CD1c-positive myeloid dendritic cell (primary cell): ENCODE measurements around the gene PCDH9.

ENCODE experiments used
- DNase-seq: peaks from one replicate; pipeline ENCODE4 v3.0.0-alpha.2; 2016; ENCODE audit errors: extremely low spot score

The PCDH9 gene

DNA sequence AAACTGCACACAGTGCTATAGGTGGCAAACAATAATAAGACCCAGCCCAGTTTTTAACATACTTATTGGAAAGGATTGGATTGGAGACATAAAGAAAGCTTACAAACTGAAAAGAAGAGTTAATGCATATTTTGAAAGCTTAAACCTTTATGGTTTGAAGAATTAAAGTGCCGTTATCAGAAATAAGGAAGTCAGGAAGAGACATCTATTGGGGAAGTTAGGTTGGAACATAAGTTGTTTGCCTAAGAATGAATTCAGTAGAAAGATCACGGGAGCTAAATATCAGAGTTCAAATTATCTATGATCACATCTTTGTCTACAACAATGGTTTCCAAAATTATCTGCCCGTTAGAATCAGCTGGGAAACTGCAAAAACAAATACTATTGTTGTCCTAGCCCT is 767.9 kb downstream of the PCDH9 start:
- DNase-seq, result no peak

DNA sequence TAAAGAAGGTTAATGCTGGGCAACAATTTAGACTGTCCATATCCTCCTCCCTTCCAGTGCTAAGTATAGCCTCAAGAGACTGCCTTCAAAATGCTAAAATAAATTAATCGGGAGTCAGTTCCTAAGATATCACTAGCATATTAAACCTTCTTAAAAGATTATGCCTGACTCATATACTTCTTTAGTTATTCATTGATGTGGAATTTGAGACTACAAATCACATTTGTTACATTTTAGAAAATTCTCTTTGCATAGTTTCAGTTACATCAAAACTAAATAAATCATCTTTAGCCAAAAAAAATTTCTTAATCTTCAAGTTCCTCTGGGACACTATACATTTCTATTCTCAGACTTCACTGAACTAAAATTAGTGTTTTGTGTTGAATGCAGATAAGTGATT is 769.1 kb downstream of the PCDH9 start:
- no peak for DNase-seq

DNA sequence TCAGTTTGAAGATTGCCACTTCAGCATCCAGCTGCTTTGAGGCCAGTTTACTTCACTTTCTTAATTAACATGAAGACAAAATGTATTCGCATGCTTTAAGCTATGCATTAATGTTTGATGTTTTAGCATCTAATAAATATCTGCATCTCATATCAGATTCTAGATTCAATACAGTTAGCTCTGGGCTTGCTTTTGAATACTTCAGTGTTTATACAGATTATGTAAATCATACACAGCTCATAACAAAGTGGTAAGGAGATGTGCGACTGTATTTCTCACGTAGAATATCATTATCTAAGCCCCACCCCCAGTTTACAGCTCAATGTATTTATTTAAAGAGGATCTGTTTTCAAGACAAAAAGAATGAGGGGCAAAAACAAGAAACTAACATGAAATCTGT is 770.5 kb downstream of the PCDH9 start:
- no peak for DNase-seq

DNA sequence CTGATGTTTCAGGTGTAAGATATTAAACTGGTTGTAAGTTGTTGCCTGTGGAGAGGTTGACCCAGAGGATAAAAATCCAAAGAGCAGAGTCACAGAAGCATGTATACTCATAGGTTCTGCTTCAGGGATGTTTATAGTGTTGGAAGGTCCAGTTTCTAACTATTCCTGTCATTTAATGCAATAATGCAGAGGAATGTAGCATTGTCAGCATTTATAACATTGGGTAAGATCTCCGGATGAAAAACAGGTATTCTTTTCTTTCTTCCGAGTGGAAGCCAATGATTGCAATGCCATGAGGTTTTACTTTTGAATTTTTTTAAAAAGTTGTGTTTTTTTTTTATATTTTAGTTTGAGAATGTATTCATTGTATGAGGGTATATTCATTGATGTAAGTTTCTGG is 771.0 kb downstream of the PCDH9 start:
- no peak for DNase-seq

DNA sequence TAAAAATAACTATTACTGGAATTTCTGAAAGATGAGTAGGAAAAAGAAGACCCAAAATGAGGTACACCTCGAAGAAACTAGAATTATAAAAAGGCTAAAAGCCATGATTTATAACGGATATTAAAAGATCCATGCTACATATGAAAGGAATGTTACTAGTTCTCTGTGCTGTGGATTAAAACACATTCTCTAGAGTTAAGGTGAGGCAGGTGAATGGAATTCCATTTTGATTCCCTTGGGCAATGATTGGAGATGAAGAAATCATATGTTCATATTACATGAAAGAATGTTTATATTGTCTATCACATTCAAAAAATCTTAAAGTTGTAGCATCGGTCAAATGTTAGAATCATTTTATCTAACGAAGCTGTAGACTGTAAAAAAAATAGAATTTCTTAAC is 783.7 kb downstream of the PCDH9 start:
- no peak for DNase-seq

DNA sequence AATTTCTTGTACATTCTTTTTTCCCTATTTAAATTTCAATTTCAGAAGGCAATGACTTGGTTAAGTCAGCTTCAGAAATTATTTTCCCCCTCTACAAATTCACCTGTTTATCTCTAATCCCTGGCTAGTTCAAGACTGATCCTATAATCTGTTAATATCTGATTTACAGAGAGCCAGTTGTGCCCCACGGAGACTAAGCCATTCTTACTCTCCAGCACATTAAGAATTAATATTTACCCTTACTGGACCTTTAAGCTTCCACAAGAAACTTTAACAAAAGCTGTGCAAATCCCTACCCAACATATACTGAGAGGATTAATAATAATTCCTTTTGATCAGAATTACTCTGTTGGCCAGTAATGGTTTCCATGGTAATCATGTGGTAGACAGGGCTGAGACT is 786.2 kb downstream of the PCDH9 start:
- no peak for DNase-seq

DNA sequence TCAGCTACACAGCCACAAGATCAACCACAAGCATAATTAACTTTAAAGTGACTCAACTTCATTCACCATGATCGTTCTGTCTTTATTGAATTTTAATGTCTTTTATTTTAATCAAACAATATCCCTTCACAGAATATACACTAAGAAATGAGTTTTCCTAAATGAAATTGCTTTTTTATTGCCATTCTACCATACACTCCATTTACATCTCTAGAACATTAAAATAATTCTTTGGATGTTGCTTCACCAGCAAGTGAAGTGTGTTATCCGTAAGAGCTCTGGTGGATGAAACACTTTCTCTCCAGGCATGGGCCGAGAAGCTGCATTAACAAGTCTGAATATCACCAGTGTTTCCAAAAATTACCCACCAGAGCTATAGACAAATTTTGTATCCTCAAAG is 789.2 kb downstream of the PCDH9 start:
- DNase-seq, result no peak

DNA sequence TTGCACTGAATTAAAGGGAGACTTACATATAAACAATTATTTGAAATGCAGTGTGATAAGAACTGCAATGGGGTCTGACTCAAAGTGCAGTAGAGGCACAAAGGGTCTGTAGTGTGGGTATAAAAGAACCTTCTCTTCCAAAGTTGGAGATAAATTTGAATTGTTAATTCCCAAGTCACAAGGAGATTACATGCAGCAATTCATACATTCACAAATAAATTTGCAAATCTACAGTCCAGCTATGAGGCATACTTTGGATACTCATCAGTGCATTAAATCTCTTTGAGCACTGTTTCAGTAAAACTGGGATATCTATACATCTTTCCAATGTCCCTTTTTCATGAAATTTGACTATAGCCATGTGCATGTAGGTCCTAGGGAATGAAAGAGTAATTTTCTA is 799.4 kb downstream of the PCDH9 start:
- DNase-seq, result no peak

DNA sequence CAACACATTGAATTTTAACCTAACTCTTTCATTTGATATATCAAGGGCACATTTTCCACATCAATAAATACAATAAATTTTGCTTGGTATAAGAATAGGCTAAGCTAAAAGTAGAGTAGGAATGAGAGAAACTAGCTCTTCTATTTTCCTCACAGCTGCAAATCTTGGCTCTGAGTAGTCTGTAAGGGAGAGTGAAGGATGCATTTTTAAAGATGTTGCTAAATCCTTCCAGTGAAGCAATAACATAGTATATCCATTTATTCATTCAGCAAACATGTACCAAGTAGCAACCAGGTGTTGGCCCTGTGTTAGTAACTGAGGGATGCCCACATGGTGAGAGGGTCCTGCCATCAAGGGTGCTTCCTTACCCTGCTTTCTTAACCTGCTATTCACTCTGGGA is 799.9 kb downstream of the PCDH9 start:
- no peak for DNase-seq

DNA sequence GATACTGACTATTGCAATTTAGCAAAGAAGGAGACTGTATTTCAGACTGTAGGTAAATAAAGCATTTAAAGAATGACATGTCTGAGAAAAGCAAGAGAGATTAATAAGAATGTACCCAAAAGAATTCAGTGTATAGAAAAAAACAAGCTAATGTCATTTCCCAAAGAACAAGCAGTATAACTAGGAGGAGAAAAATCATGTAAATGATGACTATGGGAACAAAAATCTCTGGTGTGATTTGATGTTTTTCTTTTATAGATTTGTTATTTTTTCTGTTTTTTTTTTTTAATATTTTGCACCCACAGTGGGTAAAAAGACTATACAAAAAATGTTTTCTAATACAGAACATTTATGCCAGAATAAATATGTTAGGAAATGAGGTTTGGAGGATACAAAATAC is 801.0 kb downstream of the PCDH9 start:
- DNase-seq, result no peak

DNA sequence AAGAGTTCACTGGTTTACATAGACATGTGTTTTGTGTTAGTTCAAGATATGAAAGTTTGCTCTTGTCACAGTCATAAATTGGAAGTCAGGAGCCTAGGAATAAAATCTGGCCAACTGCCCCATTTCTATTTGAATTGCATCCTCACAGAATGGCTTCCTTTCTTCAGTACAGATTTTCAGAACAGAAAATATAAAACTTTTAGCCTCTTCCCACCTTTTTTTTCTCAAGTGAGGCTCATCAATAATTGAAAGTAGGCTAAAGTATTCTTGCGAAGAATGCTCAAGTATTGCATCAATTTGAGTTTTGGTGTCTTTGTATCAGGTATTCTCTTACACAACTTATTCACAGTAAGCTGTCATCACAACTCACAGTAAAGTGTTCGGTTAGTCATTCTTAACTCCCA is 802.7 kb downstream of the PCDH9 start:
- no peak for DNase-seq

DNA sequence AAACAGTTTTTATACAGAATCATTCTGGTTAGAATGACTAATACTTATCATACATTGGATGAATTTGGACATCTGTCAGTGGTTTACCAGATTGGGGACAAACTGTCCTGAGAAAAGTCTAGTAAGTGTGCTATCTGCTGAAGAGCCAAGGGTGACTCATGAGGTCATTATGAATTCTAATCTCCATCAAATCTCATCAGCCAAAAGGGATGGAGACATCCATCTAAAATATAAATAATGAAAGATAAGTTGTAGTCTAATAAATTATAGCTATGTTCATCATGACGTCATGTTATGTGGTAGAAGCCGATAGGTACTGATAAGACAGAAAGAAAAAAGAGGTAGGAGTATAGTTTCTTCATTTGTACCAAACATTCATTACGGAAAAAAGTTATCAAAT is 804.4 kb downstream of the PCDH9 start:
- no peak for DNase-seq

DNA sequence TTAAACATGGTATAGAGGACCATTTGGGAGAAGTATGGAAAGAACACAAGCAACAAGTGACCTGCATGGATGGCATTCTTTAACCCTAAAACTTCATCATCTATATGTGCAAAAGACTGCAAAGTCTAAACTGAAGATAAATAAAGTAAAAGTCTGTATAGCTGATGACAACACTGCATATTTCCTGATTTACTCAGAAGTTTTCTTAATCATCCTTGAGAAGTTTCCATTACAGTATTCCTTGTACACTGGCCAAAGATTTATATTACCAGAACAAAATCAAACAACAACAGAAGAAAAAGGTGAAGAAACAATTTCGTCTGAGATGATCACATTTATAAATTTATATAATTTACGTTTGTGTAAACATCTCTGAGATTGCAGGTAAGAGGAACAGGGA is 805.7 kb downstream of the PCDH9 start:
- no peak for DNase-seq

DNA sequence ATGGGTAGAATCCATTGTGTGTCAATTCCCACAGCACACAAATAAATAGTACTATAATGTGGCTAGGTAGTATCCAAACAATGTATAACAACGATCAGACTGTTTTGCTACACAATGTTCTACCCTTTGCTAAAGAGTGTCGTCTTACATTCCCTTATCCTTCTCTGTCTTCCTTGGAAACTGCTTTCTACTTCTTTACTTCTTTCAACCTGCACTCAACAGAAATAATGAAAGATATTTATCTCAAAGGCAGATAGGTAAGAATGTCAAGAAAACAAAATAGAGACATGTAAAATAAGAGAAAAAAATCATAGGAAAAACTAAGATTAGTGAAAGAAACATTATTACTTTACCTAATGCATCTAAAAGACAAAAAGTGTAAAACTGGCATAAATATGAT is 814.7 kb downstream of the PCDH9 start:
- DNase-seq, result no peak

DNA sequence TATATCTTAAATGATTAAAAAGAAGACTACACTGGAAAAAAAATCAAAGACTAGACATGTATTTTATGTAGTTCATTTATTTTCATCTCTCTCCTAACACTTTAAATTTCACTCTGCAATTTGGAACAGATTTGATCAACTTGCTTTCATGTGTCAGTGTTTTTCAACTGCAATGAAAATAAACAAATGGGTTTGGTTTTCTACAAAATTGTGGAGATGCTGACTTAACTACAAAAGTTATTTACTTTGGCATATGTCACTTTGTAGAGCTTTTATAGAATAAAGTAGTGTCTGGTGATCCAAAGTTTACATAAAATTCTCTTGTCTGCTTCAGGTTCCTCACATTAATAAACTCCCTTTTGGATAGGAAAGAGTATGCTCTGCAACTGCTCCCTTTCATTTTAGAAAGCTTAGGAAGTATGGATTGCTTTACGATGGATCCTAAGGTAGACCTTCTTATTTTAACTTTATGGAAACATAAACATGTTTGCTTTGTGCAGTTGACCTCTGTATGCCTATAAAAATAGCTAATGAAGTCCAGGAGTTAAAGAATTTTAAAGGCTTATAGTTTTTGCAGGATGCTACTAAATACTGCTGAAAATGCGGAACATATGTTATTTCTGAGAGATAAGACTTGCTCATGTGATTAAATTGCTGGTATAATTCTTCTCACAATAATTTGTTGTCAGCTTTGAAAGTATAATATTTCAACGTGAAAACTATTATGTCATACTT is 815.9 kb downstream of the PCDH9 start:
- no peak for DNase-seq

DNA sequence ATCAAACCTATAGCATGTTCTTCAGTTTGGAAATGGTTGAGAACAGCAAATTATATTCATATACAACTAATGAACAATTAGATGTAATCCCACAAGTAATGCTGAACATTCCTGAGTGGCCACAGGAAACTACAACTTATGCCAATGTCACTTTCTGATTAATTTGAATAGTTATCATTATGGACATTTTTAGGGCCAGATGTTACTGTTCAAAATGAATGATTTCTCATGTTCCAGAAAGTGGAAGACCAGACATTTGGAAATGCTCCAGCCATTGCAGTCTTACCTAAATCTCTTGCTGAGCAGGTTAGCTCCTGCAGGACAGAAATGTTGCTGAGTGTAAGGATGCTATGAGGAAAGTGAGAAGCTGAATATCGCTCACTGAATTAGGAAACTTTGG is 819.8 kb downstream of the PCDH9 start:
- DNase-seq, result no peak

DNA sequence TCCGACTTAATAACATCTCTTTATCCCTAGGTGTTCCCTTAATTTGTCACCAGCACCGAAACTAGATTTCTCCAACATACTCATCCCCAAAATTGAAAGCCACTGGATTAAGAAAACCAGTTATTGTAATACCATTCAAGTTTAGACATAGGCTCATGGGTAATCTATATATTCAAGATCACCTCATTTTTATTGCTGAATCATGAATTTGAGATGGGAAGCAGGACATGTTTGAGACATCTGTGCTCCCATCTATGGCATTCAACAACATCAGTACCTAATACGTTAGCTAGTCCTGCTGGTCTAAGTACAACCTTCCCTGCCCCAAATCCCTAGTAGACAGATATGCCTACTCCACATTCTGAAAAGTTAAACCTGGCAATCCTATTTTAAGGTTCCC is 820.6 kb downstream of the PCDH9 start:
- DNase-seq, result no peak

DNA sequence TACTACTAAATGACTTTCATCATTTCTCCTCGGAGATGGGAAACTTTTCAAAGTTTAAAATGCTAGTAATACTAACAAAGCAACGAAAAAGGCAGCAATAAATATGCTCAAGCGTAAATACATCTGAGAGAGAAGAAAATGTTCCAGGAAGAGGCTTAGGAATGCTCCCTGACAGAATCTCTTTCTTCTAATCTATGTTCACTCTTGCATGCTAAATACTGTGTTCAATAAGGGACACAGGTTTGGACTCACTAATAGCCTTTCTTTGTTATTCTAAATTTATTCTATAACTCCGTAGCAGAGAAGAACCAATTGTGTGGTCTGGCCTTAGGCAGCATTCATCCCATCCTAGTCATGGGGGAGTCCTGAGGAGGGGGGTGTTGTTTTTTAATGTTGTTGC is 823.0 kb downstream of the PCDH9 start:
- no peak for DNase-seq

DNA sequence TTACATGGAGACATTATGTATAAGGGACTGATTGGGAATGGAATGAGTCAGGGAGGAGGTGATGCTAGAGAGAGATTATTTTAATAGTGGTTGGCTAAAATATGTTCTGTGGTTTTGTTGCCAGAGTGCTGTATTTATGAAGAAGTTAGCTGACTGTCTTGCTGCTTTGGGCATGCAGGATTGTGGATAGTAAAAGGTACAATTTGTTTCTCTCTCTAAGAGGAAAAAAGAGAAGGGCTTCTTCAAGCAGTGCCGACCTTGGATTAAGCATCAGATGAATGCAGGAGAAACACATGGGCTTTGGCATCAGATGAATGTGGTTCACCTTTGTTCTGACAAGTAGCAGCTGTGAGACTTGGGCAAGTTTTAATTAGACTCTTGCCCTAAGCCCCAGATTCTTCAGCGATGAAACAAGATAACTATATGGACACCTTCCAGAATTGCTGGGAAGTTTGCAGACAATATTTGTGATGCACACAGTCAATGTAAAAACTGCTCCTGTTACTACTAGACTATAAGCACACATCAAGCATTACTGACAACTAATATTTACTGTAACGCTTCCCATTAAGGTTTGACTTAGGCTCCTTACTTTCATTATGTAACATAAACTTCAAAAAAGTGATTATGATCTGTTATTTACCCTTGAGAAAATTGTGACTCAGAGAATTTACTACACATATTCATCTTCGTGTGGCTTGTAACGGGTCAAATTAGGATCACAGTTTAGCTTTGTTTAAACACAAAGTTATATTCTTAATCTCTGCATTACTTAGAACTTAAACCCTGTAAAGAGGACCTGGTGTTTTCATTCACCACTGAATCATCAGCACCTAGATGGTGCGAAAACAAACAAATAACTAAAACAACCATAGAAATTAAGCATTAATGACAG is 824.0 kb downstream of the PCDH9 start:
- no peak for DNase-seq

DNA sequence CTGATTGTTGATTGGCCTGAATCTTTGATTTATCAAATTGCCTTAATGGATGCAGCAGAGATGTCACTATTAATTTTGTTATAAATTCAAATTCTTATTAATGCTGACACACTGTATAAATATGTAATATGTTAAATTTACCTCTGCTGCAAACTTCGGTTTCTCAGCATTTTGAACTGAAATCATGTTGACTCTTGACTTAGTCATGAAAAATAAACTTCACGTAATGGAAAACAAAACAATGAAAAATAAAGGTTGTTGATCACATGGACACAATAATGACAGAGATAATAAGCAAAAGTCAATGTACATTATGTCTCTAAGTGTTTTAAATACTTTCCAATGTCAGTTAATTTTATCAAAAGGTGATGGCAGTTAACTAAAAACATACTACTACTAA is 827.6 kb downstream of the PCDH9 start:
- no peak for DNase-seq

DNA sequence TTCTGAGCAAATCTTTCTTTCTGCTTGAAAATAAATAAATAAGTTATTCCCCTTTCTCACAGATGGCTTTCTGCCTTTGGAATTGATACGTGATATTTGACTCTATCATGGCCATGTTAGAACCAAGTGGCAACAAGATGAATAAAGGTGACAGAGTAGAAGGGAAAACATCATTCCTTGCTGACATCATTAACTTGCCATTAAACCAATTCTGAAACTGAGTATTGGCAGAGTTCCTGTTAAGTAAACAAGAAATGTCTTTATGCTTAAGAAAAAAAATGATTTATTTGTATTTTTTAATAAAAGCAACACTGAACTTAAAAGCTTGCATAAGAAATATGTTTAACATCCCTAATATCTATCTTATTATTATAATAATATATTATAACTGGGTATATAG is 828.1 kb downstream of the PCDH9 start:
- no peak for DNase-seq

DNA sequence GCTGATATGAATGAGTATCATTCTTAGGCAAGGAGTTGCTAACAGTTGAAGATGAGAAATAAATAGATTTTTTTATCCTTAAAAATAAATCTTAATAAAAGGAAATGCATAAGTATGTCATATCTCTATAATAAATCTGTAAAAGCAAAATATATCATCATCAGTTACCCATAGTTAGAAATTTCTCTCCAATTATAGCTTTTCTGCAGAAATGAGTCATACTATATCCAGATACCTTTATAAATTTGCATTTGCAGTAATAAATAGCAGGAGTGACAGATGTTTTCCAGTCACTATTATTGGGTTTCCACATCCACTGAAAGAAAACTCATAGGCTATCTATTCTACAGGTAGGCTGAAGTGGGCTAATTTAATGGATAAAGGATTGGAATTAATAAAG is 829.8 kb downstream of the PCDH9 start:
- DNase-seq, result no peak

DNA sequence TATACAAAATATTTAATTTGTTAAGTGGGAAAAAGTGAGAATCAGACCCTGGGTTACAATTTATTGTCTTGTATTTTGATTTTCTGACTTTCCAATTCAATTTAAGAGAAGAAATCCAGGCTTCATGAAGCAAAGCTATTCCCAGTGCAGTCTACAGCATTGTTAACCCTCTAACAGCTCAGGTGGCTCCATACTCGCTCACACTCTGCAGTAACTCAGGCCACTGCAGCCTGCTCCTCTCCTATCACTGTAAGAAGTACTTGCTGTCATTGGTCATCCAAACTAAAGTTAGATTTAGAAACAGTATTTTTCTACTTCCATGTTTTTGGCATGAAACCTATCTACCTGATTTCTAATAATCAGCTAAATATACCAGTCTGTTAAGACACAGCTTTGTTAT is 830.3 kb downstream of the PCDH9 start:
- no peak for DNase-seq
